Measurements from ENCODE around the gene RBMS3.
"Not testable (repeated sequence)": the region's sequence is repeated elsewhere in the genome, so short reads cannot be mapped to it uniquely, and the experiment has no call there.

The RBMS3 gene

DNA sequence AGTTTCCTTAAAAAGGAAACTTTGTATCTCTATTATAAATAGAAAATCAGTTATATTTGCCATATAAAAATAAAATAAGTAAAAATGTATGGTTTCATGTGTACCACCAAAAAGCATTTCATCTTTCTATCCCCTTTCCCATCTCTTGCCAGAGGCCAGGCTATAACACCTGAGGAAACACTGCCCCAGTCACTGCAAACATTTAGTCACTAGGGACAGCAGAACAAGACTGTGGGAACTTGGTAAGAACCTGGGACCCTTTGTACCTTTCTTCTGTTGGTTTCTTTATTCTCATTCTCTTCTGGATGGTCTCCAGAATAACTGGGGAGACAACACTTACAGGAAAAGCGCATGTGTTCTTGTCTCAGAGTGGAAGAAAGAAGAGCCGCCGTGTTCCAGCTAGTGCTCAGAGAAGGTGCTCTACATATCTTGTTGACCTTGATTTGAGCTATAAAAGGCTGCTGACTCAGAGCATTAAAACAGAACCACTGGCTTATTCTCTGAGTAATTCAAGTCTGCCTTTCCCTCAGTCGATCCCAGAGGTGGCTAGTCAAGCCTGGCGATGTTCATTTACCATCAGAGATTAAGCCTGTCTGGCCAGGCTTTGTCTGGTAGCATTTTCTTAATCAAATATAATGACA lies 361.6 kb downstream of the RBMS3 start:
- no peak for DNase-seq

DNA sequence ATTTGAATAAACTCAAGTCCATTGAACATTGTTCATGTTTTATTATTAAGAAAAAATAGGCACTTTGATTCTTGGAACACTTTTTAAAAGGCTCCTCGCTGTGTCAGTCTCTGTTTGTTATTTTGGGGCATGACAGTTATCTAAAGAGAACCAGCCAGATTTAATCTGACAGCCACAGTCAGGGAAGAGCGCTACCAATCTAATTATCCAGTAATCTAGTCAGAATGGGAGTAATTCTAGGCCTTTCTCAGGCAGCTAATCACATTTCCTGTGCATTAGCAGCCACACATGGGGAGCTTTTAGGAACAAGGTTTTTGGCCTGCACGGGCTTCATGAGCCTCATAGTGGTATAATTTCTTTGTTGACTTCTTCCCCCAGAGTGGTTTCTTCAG lies 362.2 kb downstream of the RBMS3 start:
- no peak for DNase-seq

GRCh38 chr3:29644261-29644660 lies 363.4 kb downstream of the RBMS3 start:
- DNase-seq, result no peak

DNA sequence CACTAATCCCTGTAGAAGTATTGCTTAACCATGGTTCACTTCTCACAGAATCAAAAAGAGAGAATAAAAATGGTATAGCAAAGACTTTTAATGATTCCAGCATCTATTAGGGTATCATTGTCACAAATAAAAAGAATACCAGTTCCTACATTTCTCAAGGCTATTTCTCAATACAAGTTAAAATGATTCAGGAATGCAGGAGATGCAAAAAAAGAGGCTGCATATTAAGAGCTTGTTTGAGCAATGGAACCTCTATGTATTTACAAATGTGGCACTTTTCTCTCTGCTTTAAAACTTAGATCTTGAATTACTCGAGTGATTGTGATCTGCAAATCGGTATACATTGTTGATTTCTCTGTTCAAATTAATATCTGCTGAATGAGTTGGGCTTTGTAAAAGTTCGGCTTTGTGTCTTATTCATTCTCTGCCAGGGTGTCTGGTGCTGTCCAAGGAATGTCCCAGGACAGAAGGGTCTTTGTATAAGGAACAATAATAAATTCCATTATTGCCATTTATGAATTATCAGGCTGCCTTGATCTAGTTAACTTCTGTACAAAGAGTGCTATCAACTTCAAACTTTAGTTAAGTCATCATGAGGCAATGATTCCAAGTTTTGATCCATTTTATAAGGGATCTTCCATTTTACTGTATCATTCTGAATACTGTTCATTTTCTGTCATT lies 364.2 kb downstream of the RBMS3 start:
- DNase-seq, result no peak

GRCh38 chr3:29646043-29646442 lies 365.2 kb downstream of the RBMS3 start:
- DNase-seq, result no peak

DNA sequence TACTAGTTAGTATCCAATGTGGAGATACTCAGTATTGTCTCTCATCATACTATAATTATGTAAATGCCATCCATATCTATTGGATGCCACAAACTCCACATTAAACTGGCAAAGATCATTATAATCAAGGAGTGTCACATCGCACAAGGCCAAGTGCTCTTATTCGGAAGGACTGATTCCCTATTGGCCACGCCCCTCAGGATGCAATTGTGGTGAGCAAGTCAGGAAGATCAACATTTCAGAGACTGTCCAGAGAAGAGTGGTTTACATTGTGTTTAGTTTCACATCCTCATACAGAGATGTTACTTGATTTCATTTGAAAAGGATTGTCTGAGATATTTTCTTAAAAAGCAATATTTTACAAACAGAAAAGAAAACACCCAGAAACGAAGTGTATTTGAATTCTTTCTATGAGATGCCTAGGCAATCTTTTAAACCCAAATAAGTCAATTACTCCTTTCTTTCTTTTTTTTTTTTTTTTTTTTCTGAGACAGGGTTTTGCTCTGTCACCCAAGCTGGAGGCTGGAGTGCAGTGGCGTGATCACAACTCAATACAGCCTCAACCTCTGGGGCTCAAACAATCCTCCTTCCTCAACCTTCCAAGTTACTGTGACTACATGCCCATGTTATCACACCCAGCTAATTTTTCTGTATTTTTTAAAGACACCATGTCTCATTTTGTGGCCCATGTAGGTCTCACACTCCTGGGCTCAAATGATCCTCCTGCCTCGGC lies 369.1 kb downstream of the RBMS3 start:
- DNase-seq, result no peak

DNA sequence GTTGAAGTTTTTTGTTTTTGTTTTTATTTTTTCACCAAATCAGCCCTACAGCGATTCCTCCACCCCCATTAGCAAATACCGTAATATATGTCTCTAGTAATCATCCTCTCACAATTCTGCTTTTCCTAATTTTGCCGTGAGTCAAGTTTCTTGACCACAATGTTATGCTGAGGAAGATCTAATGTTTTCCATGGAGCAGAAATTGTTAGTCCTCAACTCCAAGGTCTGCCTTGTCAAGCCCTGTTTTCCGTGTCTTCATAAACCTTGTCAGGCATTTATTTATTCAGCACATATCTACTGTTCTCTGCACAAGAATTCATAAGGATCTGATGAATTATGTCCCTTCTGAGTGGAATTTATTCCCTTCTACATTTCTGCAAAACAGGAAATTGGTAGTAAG lies 372.8 kb downstream of the RBMS3 start:
- no peak for DNase-seq

DNA sequence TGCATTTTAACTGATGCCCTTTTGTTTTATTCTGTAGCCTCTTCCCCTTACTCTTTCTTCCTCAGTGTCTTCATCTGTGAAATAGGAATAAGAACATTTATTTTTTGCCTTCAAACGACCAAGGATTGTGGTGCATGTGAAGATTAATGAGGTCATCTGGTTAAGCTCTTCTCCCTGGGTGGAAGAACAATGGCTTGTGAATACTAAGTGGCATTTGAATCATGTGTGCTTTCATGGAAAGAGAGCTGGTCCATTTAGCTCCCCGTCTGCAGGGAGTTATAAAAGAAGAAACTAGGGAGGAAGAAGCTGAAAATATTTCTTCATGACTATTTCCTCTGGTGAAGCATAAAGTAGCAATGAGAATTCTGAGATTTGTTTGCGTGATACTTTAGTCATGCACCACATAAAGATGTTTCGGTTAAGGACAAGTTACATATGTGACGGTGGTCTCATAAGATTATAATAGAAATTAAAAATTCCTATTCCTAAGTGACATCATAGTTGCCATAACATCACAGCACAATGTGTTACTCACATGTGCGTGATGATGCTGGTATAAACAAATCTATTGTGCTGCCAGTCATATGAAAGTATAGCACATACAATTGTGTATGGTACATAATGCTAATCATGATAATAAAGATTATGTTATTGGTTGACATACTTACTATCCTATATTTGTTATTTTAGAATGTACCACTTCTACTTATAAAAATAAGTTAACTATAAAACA lies 374.3 kb downstream of the RBMS3 start:
- DNase-seq, result no peak

DNA sequence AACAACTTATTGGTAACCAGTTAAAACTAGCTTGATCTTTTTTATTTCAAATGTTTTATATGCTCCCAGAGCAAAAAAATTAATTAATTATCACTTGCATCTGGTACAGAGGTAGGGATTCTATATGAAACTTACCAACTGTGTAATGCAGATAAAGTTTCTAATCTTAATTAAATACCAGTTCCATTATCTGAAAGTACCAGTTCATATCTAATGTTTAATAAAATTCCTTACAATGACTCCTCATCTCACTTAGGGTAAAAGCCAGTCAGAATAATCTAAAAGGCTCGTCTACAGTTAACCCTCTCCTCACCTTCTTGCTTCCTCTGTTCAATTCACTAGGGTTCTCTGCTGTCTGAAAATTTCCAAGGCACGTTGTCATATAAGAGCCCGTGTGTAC lies 384.8 kb downstream of the RBMS3 start:
- DNase-seq, result no peak

- DNase-seq, result no peak
Measured at GRCh38 chr3:29668233-29668632, 387.4 kb downstream of the RBMS3 start.

- DNase-seq, result no peak
Measured at GRCh38 chr3:29668728-29669127, 387.9 kb downstream of the RBMS3 start.

DNA sequence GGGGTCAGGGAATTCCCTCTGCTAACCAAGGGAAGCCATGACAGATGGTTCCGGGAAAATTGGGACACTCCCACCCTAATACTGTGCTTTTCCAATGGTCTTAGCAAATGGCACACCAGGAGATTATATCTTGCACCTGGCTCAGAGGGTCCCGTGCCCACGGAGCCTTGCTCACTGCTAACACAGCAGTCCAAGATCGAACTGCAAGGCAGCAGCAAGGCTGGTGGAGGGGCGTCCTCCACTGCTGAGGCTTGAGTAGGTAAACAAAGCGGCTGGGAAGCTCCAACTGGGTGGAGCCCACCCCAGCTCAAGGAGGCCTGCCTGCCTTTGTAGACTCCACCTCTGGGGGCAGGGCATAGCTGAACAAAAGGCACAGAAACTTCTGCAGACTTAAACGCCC lies 389.6 kb downstream of the RBMS3 start:
- DNase-seq, result not testable (repeated sequence)

GRCh38 chr3:29677421-29677820 lies 396.6 kb downstream of the RBMS3 start:
- no peak for DNase-seq

- no peak for DNase-seq
Measured at GRCh38 chr3:29679944-29680343, 399.1 kb downstream of the RBMS3 start.

DNA sequence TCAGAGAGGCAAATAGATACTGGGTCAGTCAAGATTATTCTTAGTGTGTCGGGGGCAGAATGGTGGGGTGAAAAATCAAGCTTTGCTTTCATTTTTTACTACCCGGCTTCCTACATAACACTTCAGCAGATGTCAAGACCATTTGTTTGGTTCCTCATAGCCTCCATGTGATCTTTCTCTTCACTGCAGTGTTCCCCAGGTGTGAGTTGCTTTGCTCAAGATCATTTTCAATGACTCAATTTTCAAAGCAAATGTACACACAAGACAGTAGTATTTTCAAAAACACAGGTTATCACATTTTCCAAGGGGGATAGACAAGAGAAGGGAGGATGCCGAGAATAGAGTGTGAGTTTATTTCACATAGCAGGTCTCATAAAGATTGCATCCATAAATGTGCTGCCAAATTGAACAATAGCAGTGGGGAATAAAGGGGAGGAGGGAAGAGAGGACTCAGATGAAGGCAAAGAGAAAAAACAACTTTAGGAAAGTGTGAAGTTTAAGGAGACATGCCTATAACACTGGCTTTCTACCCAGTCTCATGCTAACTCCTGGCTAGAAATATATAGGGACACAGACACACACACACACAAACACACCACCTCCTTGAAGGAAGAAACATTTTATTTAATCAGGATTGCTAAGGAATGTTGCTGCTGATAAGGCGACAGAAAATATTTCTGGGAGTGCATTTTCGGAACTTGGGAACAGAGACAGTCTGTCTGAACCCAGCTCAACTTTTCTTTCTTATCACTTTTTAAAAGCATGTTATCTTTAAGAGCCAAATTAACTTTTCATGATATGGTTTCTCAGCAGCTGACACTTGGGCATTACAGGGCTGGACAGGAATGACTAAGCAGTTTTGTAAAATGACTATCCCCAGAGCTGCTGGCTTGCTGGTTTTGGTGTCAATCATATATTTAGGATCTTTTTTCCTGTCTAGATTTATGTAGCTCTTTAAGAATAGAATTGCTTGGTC lies 402.4 kb downstream of the RBMS3 start:
- no peak for DNase-seq

- no peak for DNase-seq
Measured at GRCh38 chr3:29686889-29687592, 406.2 kb downstream of the RBMS3 start.

GRCh38 chr3:29690686-29691353 lies 409.9 kb downstream of the RBMS3 start:
- DNase-seq, result no peak

DNA sequence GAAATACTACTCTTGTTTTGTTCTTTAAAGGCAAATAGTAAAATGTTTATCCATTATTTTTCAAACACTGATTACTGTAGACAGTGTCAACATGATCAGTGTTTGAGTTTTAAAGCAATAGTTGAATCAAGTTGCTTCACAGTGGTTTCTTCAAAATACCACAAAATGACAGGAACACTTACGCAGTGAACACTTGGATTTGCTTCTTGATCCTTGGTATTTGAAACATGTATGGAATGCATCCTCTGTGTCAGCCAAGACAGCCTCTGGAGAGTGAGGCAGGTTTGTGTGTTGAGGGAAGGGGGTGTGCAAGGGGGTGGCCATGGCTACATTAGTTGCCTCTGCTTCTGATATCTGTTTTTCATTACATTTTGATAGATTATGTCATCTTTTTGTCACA lies 413.0 kb downstream of the RBMS3 start:
- no peak for DNase-seq

- DNase-seq, result no peak
Measured at GRCh38 chr3:29694331-29694730, 413.5 kb downstream of the RBMS3 start.

- no peak for DNase-seq
Measured at GRCh38 chr3:29694783-29695182, 413.9 kb downstream of the RBMS3 start.

GRCh38 chr3:29695201-29695600 lies 414.3 kb downstream of the RBMS3 start:
- DNase-seq, result no peak
